ENCODE data around the gene LRRC7.

The LRRC7 gene

GRCh38 chr1:69688193-69688592, 120.5 kb downstream of the LRRC7 start:
- Histone ChIP-seq H3K79me2 (ENCODE audit: insufficient read depth, low read length) (no peaks in the 10 kb centered on the region), H3K4me1 (ENCODE audit: insufficient read depth, low read length, poor library complexity, severe bottlenecking) (no peaks in the 10 kb centered on the region), H3K4me2 (ENCODE audit: low read depth, low read length, poor library complexity, severe bottlenecking) (no peak overlapping the region), H3K4me3 (ENCODE audit: low read length, poor library complexity, severe bottlenecking) (no peak overlapping the region), H3K9ac (ENCODE audit: low read depth, low read length, poor library complexity, severe bottlenecking) (no peak overlapping the region), H3K9me3 (ENCODE audit: insufficient read depth, low read depth, low read length) (no peaks in the 10 kb centered on the region), H2AFZ (ENCODE audit: low read length) (no peak overlapping the region), H3F3A (ENCODE audit: low read depth) (no peaks in the 10 kb centered on the region), H3K9me2 (replicated peaks; ENCODE audit: low read depth, low read length) (no peaks in the 10 kb centered on the region), H3K27me3 (ENCODE audit: insufficient read depth, low read length, poor library complexity, severe bottlenecking) (no peaks in the 10 kb centered on the region), H3K36me3 (ENCODE audit: insufficient read depth, low read length) (no peaks in the 10 kb centered on the region), H4K20me1 (ENCODE audit: insufficient read depth, low read length, poor library complexity, severe bottlenecking) (no peaks in the 10 kb centered on the region)
- TF ChIP-seq EZH2phosphoT487 (IDR thresholded peaks at IDR 0.05; ENCODE audit: borderline replicate concordance) (no peak), CTCF (conservative IDR thresholded peaks at IDR 0.05; ENCODE audit: low read length) (no peak)

DNA sequence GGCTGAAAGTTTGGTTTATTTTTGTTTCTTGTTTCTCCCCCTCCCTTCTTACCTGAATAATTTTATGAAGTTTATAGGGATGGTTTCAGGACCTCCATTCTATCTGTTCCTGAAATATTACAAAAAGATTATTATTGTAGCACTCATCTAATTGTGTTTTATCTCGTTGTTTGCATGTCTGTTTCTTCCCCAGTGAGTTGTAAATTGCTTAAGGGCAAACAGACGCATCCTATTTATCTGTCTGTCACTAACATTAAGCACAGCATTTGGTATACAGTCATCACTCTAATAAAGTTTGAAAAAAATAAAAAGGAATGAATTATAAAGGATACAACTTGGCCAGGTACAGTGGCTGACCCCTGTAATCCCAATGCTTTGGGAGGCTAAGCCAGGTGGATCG, 123.5 kb downstream of the LRRC7 start:
- TF ChIP-seq CTCF (conservative IDR thresholded peaks at IDR 0.05; ENCODE audit: low read length): no peak
- no peak for TF ChIP-seq EZH2phosphoT487 (IDR thresholded peaks at IDR 0.05; ENCODE audit: borderline replicate concordance)
- H4K20me1 ChIP-seq (ENCODE audit: insufficient read depth, low read length, poor library complexity, severe bottlenecking): no peaks in the 10 kb centered on the region

GRCh38 chr1:69693921-69694675, 126.4 kb downstream of the LRRC7 start:
- Histone ChIP-seq H3F3A (ENCODE audit: low read depth) (no peaks in the 10 kb centered on the region), H3K4me3 (ENCODE audit: low read length, poor library complexity, severe bottlenecking) (no peak overlapping the region), H3K9ac (ENCODE audit: low read depth, low read length, poor library complexity, severe bottlenecking) (no peak overlapping the region), H3K36me3 (ENCODE audit: insufficient read depth, low read length) (no peaks in the 10 kb centered on the region), H4K20me1 (ENCODE audit: insufficient read depth, low read length, poor library complexity, severe bottlenecking) (no peaks in the 10 kb centered on the region), H3K9me3 (ENCODE audit: insufficient read depth, low read depth, low read length) (no peaks in the 10 kb centered on the region), H3K9me2 (replicated peaks; ENCODE audit: low read depth, low read length) (no peaks in the 10 kb centered on the region), H3K4me1 (ENCODE audit: insufficient read depth, low read length, poor library complexity, severe bottlenecking) (no peaks in the 10 kb centered on the region), H3K27me3 (ENCODE audit: insufficient read depth, low read length, poor library complexity, severe bottlenecking) (no peaks in the 10 kb centered on the region), H3K4me2 (ENCODE audit: low read depth, low read length, poor library complexity, severe bottlenecking) (no peak overlapping the region), H3K79me2 (ENCODE audit: insufficient read depth, low read length) (no peaks in the 10 kb centered on the region), H2AFZ (ENCODE audit: low read length) (no peak overlapping the region)
- no peak for TF ChIP-seq EZH2phosphoT487 (IDR thresholded peaks at IDR 0.05; ENCODE audit: borderline replicate concordance)
- TF ChIP-seq CTCF (conservative IDR thresholded peaks at IDR 0.05; ENCODE audit: low read length): no peak

More for the DNA sequence above, 123.5 kb downstream of the LRRC7 start:
- Histone ChIP-seq H2AFZ (ENCODE audit: low read length) (no peak overlapping the region), H3K4me3 (ENCODE audit: low read length, poor library complexity, severe bottlenecking) (no peak overlapping the region), H3K4me2 (ENCODE audit: low read depth, low read length, poor library complexity, severe bottlenecking) (no peak overlapping the region), H3K36me3 (ENCODE audit: insufficient read depth, low read length) (no peaks in the 10 kb centered on the region), H3F3A (ENCODE audit: low read depth) (no peaks in the 10 kb centered on the region), H3K4me1 (ENCODE audit: insufficient read depth, low read length, poor library complexity, severe bottlenecking) (no peaks in the 10 kb centered on the region), H3K27me3 (ENCODE audit: insufficient read depth, low read length, poor library complexity, severe bottlenecking) (no peaks in the 10 kb centered on the region), H3K9ac (ENCODE audit: low read depth, low read length, poor library complexity, severe bottlenecking) (no peak overlapping the region), H3K79me2 (ENCODE audit: insufficient read depth, low read length) (no peaks in the 10 kb centered on the region), H3K9me2 (replicated peaks; ENCODE audit: low read depth, low read length) (no peaks in the 10 kb centered on the region), H3K9me3 (ENCODE audit: insufficient read depth, low read depth, low read length) (no peaks in the 10 kb centered on the region)
